HG02623 (cell line): ENCODE results near the gene TDRD9.

Experiments used
- ATAC-seq: cut with Tn5 transposase; IDR thresholded peaks from one replicate; pipeline ENCODE4 v1.9.1; 2021; ENCODE audit warnings: moderate library complexity; ENCODE audit not compliant: unreplicated experiment

TDRD9 gene

DNA sequence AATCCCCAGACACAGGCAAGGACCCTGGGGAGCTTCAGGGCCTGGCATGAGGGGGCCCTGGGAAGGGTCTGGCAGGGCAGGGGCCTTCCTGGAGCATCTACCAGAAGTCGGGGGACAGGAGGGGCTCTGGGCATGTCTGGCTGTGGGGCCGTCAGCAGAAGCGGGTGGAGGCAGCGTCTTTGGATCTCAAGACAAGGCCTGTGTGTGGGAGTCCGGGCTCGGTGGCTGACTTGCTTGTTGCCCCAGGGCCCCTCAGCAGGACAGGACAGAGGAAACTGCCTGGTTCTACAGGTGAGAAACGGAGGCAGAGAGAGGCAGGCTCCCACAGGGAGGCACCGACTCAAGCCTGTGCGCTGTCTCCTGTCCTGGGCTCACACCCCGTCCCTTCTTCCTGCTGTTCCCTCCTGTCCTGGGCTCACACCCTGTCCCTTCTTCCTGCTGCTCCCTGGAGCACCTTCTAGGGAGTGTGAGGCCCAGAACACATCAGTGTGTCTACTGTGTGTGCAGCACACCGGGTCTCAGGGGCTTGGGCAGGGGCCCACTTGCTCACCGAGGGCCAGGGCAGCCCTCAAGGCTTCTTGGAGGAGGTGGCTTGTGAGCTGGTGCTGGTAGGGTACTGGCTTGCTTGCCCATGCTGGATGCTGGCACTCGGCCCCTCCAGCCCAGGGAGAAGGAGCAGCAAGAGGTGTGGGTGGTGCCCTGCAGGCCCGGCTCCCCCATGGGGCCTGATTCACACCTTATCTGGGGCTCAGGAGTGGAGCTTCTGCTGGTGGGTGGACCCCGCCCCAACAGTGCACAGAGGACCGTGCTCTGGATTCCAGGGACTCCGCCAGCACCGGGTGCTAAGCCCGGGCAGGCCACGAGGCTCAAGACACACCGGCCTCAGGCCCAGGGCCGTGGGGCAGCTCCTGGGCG, 172.2 kb downstream of the TDRD9 start:
- ATAC-seq: no peak

GRCh38 chr14:104101086-104101621, 172.9 kb downstream of the TDRD9 start:
- ATAC-seq: no peak

DNA sequence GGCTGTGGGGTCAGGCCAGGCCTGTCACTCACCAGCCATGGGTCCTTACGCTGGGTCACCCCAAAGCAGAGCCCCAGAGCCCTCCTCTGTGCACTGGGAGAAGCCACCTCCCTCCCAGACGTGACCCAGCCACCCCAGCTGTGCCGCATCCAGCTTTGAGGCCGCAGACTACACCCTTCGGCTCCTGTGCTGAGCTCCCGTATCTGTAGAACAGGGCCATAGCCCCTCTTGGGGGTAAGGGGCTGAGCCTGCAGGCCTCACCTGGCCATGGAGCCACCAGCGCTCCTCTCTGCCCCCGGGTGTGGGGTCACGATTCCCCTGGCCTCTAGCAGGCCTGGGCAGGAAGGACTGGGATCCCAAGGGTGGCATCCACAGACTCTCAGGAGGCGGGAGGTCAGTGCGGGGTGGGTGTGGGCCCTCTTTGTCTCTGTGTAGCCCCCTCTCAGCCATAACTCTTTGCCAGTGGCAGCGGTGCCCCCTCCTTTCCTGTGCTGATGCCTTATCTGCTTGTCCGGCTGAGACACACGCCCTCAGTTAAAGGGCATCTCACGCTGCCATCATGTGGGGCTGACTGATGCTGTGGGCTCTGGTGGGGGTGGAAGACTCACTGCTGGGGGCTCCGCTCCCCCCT, 173.5 kb downstream of the TDRD9 start:
- no peak for ATAC-seq
